B cell (primary cell): ENCODE results near the gene BEGAIN. TPM values are rescaled to one million over a fixed set of nuclear protein-coding genes. Genes with fewer than 3 reads are reported as not detected.

Experiments
- ATAC-seq: fragments of 200-7000 bp; cut with Tn5 transposase; one replicate; pipeline ENCODE4 v1.10.0; 2021; ENCODE audit warnings: low read depth, mild to moderate bottlenecking, moderate number of reproducible peaks, moderate library complexity
- CTCF ChIA-PET: fragments of 350-600 bp; sonication (Branson Sonifier 250); formaldehyde crosslinking; loops from one replicate; lab custom pipeline; 2021; ENCODE audit warnings: antibody characterized with exemption, inconsistent platforms; lab: Charles Lee
- POLR2A ChIA-PET: fragments of 350-600 bp; sonication (Branson Sonifier 250); formaldehyde crosslinking; loops from one replicate; lab custom pipeline; 2021; ENCODE audit warnings: antibody characterized with exemption; lab: Charles Lee
- DNase-seq: peaks from one replicate; pipeline ENCODE4 v3.0.0; 2013
- H2AFZ ChIP-seq: 2 replicates; pipeline ENCODE4 v1.6.1; 2012; ENCODE audit warnings: mild to moderate bottlenecking, low read depth, low read length; ENCODE audit not compliant: insufficient read depth, poor library complexity, severe bottlenecking
- H3K27ac ChIP-seq, 2 donors: 1 replicate in 1 of 2; 2 replicates in 1 of 2; pipeline ENCODE4 v1.5.1; 2012 to 2013; ENCODE audit warnings: low read length in 2 of 2, mild to moderate bottlenecking in 2 of 2, moderate library complexity in 1 of 2
- H3K27me3 ChIP-seq, 4 experiments: fragments of 200-600 bp in 1 of 4; sonication (generic) in 1 of 4; replicated peaks in 1 of 4; 1 replicate in 2 of 4; 2 replicates in 2 of 4; pipeline versions ENCODE4 v1.6.1 to v1.7.0; 2013 to 2016; ENCODE audit warnings: low read length in 3 of 4, mild to moderate bottlenecking in 2 of 4, mixed read lengths in 1 of 4, moderate library complexity in 1 of 4; ENCODE audit not compliant: insufficient read depth in 4 of 4, control insufficient read depth in 3 of 4; ENCODE audit errors: control extremely low read depth in 1 of 4
- H3K36me3 ChIP-seq, 2 experiments: replicated peaks in 1 of 2; 1 replicate in 1 of 2; 2 replicates in 1 of 2; pipeline versions ENCODE4 v1.6.1 to v1.7.1; 2013; ENCODE audit warnings: low read length in 1 of 2; ENCODE audit not compliant: insufficient read depth in 2 of 2, control insufficient read depth in 1 of 2; ENCODE audit errors: control extremely low read depth in 1 of 2, extremely low read depth in 1 of 2
- H3K4me1 ChIP-seq, 2 donors: fragments of 200-600 bp in 1 of 2; sonication (generic) in 1 of 2; 1 replicate in 1 of 2; 2 replicates in 1 of 2; pipeline versions ENCODE4 v1.5.1 to v1.6.1; 2013 to 2017; ENCODE audit warnings: low read length in 2 of 2; ENCODE audit not compliant: control insufficient read depth in 2 of 2, insufficient read depth in 2 of 2
- H3K4me2 ChIP-seq: replicated peaks from 2 replicates; pipeline ENCODE3; 2012; ENCODE audit warnings: mild to moderate bottlenecking, low read depth, low read length; ENCODE audit not compliant: poor library complexity, severe bottlenecking
- H3K4me3 ChIP-seq, 5 experiments: fragments of 200-600 bp in 1 of 5; sonication (generic) in 1 of 5; 1 replicate in 3 of 5; 2 replicates in 2 of 5; pipeline versions ENCODE4 v1.5.1 to v1.7.0; 2011 to 2016; ENCODE audit warnings: low read length in 4 of 5, mild to moderate bottlenecking in 4 of 5, low read depth in 2 of 5, control low read depth in 1 of 5, moderate library complexity in 1 of 5; ENCODE audit not compliant: insufficient read depth in 1 of 5; ENCODE audit errors: control extremely low read depth in 1 of 5, extremely low read depth in 1 of 5
- H3K79me2 ChIP-seq: fragments of 200-600 bp; sonication (generic); one replicate; pipeline ENCODE4 v1.6.0; 2016; ENCODE audit warnings: low read length; ENCODE audit not compliant: control insufficient read depth, insufficient read depth
- H3K9ac ChIP-seq: fragments of 200-600 bp; sonication (generic); 2 replicates; pipeline ENCODE4 v1.6.1; 2017; ENCODE audit warnings: mild to moderate bottlenecking, low read length, moderate library complexity
- H3K9me3 ChIP-seq, 3 donors: one replicate each; pipeline versions ENCODE4 v1.6.1 to v1.7.1; 2013; ENCODE audit warnings: low read length in 2 of 3; ENCODE audit not compliant: control insufficient read depth in 2 of 3, insufficient read depth in 1 of 3; ENCODE audit errors: control extremely low read depth in 1 of 3
- H4K20me1 ChIP-seq: 2 replicates; pipeline ENCODE4 v1.6.0; 2012; ENCODE audit warnings: mild to moderate bottlenecking, low read length; ENCODE audit not compliant: insufficient read depth, control insufficient read depth, poor library complexity, severe bottlenecking
- H3K27ac Mint-ChIP-seq: one replicate; pipeline ENCODE4 v1.8.0; 2021; ENCODE audit warnings: mixed read lengths
- H3K27me3 Mint-ChIP-seq: one replicate; pipeline ENCODE4 v1.8.0; 2021; ENCODE audit warnings: mixed read lengths
- H3K4me1 Mint-ChIP-seq: one replicate; pipeline ENCODE4 v1.8.0; 2021; ENCODE audit warnings: mixed read lengths
- H3K4me3 Mint-ChIP-seq: one replicate; pipeline ENCODE4 v1.8.0; 2021; ENCODE audit warnings: mixed read lengths
- H3K9me3 Mint-ChIP-seq: one replicate; pipeline ENCODE4 v1.8.0; 2022; ENCODE audit warnings: mixed read lengths; ENCODE audit not compliant: insufficient read depth
- EZH2 ChIP-seq: IDR thresholded peaks from 2 replicates; pipeline ENCODE4 v1.6.1; 2012; ENCODE audit warnings: borderline replicate concordance, low read depth, mild to moderate bottlenecking, moderate library complexity, low read length; ENCODE audit not compliant: insufficient read depth, poor library complexity, severe bottlenecking
- WGBS: methylation state at CpG from one replicate; pipeline ENCODE4 v1.1.5; 2013; ENCODE audit warnings: missing lambda C conversion rate; ENCODE audit not compliant: insufficient coverage; 5-methylcytosine and 5-hydroxymethylcytosine counted together
- intact Hi-C: fragments of 100-400 bp; cut with micrococcal nuclease; formaldehyde crosslinking; loops from one replicate; pipeline ENCODE4 v1.10.0; 2022
- polyA plus RNA-seq: library from polyadenylated mRNA; depleted of rRNA; stranded (reverse); fragments of >200 nt; gene quantifications from 2 replicates; pipeline ENCODE4 v1.2.3, GENCODE V29; 2012
- total RNA-seq, 2 donors: library from RNA; stranded (reverse); fragments of 120-200 nt in 1 of 2; gene quantifications; 1 replicate in 1 of 2; 2 replicates in 1 of 2; pipeline versions ENCODE4 v1.2.3 to v1.2.4, GENCODE V29; 2013 to 2022
- TF ChIP-seq, protein P1 (sequence below): fragments of 200-600 bp; IDR thresholded peaks from one replicate; pipeline ENCODE4 v1.8.0; 2022; ENCODE audit warnings: antibody characterized with exemption, mild to moderate bottlenecking

The BEGAIN gene
- total and polyA plus RNA-seq, 2 donors (not counting 1 experiment from before 2014, with no cell fraction given) = 4.9 TPM; not detected in 1

- Histone ChIP-seq H3K9ac (no peak overlapping the region), H3K9me3 (peaks cover 0 to 6% (median 0%) of the 10 kb centered on the region in 3 donors), H2AFZ (no peak overlapping the region), H3K4me3 (no peak overlapping the region), H3K4me1 (no peaks in the 10 kb centered on the region), H4K20me1 (no peaks in the 10 kb centered on the region), H3K79me2 (no peaks in the 10 kb centered on the region), H3K36me3 (no peaks in the 10 kb centered on the region), H3K4me2 (no peak overlapping the region), H3K27me3 (peaks cover 0 to 9% (median 0%) of the 10 kb centered on the region in 4 experiments), H3K27ac (no peak overlapping the region)
- intact Hi-C loops = no loop called here
- Mint-ChIP-seq H3K4me1 (no peaks in the 10 kb centered on the region), H3K27me3 (peaks cover 26% of the 10 kb centered on the region), H3K27ac (no peak overlapping the region), H3K4me3 (no peak overlapping the region), H3K9me3 (peaks cover 5% of the 10 kb centered on the region)
- ChIA-PET CTCF (no interaction called here), POLR2A (no interaction called here)
- WGBS = 92% methylated on average over 15 of the region's 22 CpGs
- DNase-seq (no peak), ATAC-seq (no peak)
- TF ChIP-seq, protein P1, sequence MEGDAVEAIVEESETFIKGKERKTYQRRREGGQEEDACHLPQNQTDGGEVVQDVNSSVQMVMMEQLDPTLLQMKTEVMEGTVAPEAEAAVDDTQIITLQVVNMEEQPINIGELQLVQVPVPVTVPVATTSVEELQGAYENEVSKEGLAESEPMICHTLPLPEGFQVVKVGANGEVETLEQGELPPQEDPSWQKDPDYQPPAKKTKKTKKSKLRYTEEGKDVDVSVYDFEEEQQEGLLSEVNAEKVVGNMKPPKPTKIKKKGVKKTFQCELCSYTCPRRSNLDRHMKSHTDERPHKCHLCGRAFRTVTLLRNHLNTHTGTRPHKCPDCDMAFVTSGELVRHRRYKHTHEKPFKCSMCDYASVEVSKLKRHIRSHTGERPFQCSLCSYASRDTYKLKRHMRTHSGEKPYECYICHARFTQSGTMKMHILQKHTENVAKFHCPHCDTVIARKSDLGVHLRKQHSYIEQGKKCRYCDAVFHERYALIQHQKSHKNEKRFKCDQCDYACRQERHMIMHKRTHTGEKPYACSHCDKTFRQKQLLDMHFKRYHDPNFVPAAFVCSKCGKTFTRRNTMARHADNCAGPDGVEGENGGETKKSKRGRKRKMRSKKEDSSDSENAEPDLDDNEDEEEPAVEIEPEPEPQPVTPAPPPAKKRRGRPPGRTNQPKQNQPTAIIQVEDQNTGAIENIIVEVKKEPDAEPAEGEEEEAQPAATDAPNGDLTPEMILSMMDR = no peak
- no peak for TF ChIP-seq EZH2
Observed at GRCh38 chr14:100622708-100623485, 35.7 kb upstream of the BEGAIN start.

- H3K4me1 Mint-ChIP-seq = no peaks in the 10 kb centered on the region
Observed at GRCh38 chr14:100622224-100622623, 35.0 kb upstream of the BEGAIN start.

More at GRCh38 chr14:100622224-100622623, 35.0 kb upstream of the BEGAIN start:
- H3K27me3 Mint-ChIP-seq = peaks cover 26% of the 10 kb centered on the region
- no peaks in the 10 kb centered on the region for H3K4me1 ChIP-seq
- POLR2A ChIA-PET = no interaction called here
- TF ChIP-seq, protein P1 = no peak
- TF ChIP-seq EZH2 = no peak
- DNase-seq (no peak), ATAC-seq (no peak)
- H3K9ac ChIP-seq = no peak overlapping the region
- intact Hi-C loops = no loop called here
- H4K20me1 ChIP-seq = no peaks in the 10 kb centered on the region
- H3K4me3 ChIP-seq = no peak overlapping the region
- 67% methylated on average over 3 of the region's 8 CpGs for WGBS
- no peaks in the 10 kb centered on the region for H3K36me3 ChIP-seq
- peaks cover 5% of the 10 kb centered on the region for H3K9me3 Mint-ChIP-seq
- CTCF ChIA-PET = no interaction called here
- peaks cover 0 to 6% (median 0%) of the 10 kb centered on the region in 3 donors for H3K9me3 ChIP-seq
- no peak overlapping the region for H2AFZ ChIP-seq
- H3K27me3 ChIP-seq = peaks cover 0 to 9% (median 0%) of the 10 kb centered on the region in 4 experiments
- H3K4me2 ChIP-seq = no peak overlapping the region
- no peak overlapping the region for H3K27ac Mint-ChIP-seq
- H3K27ac ChIP-seq = no peak overlapping the region
- H3K79me2 ChIP-seq = no peaks in the 10 kb centered on the region
- no peak overlapping the region for H3K4me3 Mint-ChIP-seq
